Smooth muscle cell (in vitro differentiated cells): ENCODE data around the gene TGFA. TPM values are rescaled to one million over a fixed set of nuclear protein-coding genes. Genes with fewer than 3 reads are reported as not detected.

Experiments
- polyA plus RNA-seq: library from polyadenylated mRNA; unstranded; fragments of >200 nt; fragmentation: Nextera tagmentation; extraction: Ambion mirVana; gene quantifications from 2 replicates; pipeline ENCODE4 v1.2.1, GENCODE V29; 2016
- total RNA-seq: library from RNA; depleted of rRNA; stranded (reverse); fragments of >200 nt; gene quantifications from 2 replicates; pipeline ENCODE4 v1.2.3, GENCODE V29; 2014

Gene TGFA
- total and polyA plus RNA-seq, 2 experiments from 2014 or later: 0.21 to 2.4 TPM

Other genes starting within 250 kb of the TGFA start
- 3.0 and 7.1 TPM in 2 replicates for gene ADD2, start 214.4 kb upstream of the TGFA start, total RNA-seq
- gene ADD2, start 214.4 kb upstream of the TGFA start, polyA plus RNA-seq: 1.9 and 4.3 TPM in 2 replicates
- gene FIGLA, start 236.8 kb upstream of the TGFA start, total RNA-seq: not detected in 2 replicates
- gene FIGLA, start 236.8 kb upstream of the TGFA start, polyA plus RNA-seq: not detected in 2 replicates